ENCODE results near the gene PABPC1L. TPM values are rescaled to one million over a fixed set of nuclear protein-coding genes. Genes with fewer than 3 reads are reported as not detected.

PABPC1L gene
- total RNA-seq, 6 experiments from 2014 or later: 14.4 to 22.4 (median 16.6) TPM

- Mint-ChIP-seq H3K36me3 (ENCODE audit: low read depth) (peaks cover 41% of the 10 kb centered on the region), H3K4me3 (no peak overlapping the region), H3K9me3 (no peaks in the 10 kb centered on the region), H3K27ac (no peak overlapping the region), H3K4me1 (ENCODE audit: low read depth) (peaks cover 33% of the 10 kb centered on the region), H3K27me3 (ENCODE audit: insufficient read depth) (no peaks in the 10 kb centered on the region)
- TF ChIP-seq CTCF (IDR thresholded peaks at IDR 0.05): no peak
- no peak for DNase-seq
Observed at GRCh38 chr20:44904377-44904776, 5.5 kb upstream of the PABPC1L start.

GRCh38 chr20:44908987-44909871 lies 631 bp upstream of the PABPC1L start:
- Mint-ChIP-seq H3K4me1 (ENCODE audit: low read depth) (peaks cover 16% of the 10 kb centered on the region), H3K27ac (peak overlapping the region; percentile 46), H3K27me3 (ENCODE audit: insufficient read depth) (peaks cover 5% of the 10 kb centered on the region), H3K36me3 (ENCODE audit: low read depth) (peaks cover 40% of the 10 kb centered on the region), H3K9me3 (no peaks in the 10 kb centered on the region), H3K4me3 (peak overlapping the region; percentile 90)
- TF ChIP-seq CTCF (IDR thresholded peaks at IDR 0.05): no peak
- no peak for DNase-seq

- no peak for TF ChIP-seq CTCF (IDR thresholded peaks at IDR 0.05)
- no peak for DNase-seq
- H3K4me3 Mint-ChIP-seq: peak overlapping the region; percentile 90
- H3K4me1 Mint-ChIP-seq (ENCODE audit: low read depth): peaks cover 16% of the 10 kb centered on the region
- no peaks in the 10 kb centered on the region for H3K9me3 Mint-ChIP-seq
- peaks cover 5% of the 10 kb centered on the region for H3K27me3 Mint-ChIP-seq (ENCODE audit: insufficient read depth)
- peaks cover 28% of the 10 kb centered on the region for H3K36me3 Mint-ChIP-seq (ENCODE audit: low read depth)
- H3K27ac Mint-ChIP-seq: peak overlapping the region; percentile 70
Observed at GRCh38 chr20:44910690-44911262, 916 bp downstream of the PABPC1L start.

- Mint-ChIP-seq H3K4me3 (peak overlapping the region; percentile 75), H3K27me3 (ENCODE audit: insufficient read depth) (peaks cover 5% of the 10 kb centered on the region), H3K9me3 (no peaks in the 10 kb centered on the region), H3K4me1 (ENCODE audit: low read depth) (peaks cover 16% of the 10 kb centered on the region), H3K27ac (no peak overlapping the region), H3K36me3 (ENCODE audit: low read depth) (peaks cover 24% of the 10 kb centered on the region)
- DNase-seq: peak; percentile 24
- peak; percentile 76 for TF ChIP-seq CTCF (IDR thresholded peaks at IDR 0.05)
Observed at GRCh38 chr20:44911264-44911921, 1.5 kb downstream of the PABPC1L start.

GRCh38 chr20:44912189-44912588 lies 2.3 kb downstream of the PABPC1L start:
- peaks cover 16% of the 10 kb centered on the region for H3K4me1 Mint-ChIP-seq (ENCODE audit: low read depth)
- H3K36me3 Mint-ChIP-seq (ENCODE audit: low read depth): peaks cover 28% of the 10 kb centered on the region
- no peak for TF ChIP-seq CTCF (IDR thresholded peaks at IDR 0.05)
- no peaks in the 10 kb centered on the region for H3K9me3 Mint-ChIP-seq
- no peak overlapping the region for H3K27ac Mint-ChIP-seq
- DNase-seq: no peak
- H3K27me3 Mint-ChIP-seq (ENCODE audit: insufficient read depth): peaks cover 5% of the 10 kb centered on the region
- H3K4me3 Mint-ChIP-seq: no peak overlapping the region

Measured in HFFc6 (cell line).